HG03066 (cell line): Measurements from ENCODE around the gene IFIH1.

ENCODE experiments used
- ATAC-seq: cut with Tn5 transposase; IDR thresholded peaks from one replicate; pipeline ENCODE4 v1.9.1; 2021; ENCODE audit warnings: low read depth; ENCODE audit not compliant: unreplicated experiment

IFIH1 gene

DNA sequence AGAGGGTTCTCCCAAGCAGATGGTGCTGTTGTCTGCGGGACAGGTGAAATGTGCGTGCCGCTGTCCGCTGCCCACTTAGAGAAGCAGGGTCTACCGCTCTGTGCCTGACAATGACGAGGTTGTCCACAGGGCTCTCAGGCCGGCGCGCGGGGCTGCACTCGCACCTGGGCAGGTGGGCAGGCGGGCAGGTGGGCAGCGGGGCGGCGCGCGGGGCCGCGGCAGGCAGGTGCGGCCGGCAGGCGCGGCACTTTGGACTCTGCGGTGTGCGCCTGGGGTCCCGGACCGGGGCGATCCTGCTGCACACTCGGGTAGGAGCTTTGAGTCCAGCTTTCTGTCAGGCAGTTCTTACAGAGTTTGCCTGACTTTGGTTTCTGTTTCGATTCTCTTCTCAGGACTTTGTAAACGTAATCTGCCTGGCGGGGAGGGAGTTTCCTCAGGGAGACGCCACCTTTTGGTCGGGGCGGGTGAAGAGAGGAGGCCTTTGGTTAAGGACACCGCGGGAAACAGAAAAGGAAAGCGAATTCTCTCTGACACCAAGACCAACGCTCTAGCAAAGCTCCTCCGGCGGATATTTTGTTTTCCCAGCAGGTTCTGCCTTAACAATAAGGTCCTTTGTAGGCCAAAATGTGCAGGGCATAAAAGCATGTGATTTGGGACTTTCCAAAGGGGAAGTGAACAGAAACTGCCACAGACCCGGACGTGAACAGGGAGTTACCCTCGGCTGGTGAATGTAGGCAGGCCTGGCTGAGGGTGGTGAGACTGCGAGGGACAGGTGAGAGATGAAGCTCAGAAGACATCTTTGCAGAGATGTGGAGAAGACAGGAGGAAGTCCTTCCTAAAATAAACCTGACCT lies at the start of gene IFIH1:
Gene IFIH1 (minus strand): TSS at position 357 of the 853 bp plus-strand sequence. CDS start 377 bp downstream, outside the sequence.
- ATAC-seq = peak; percentile 75

DNA sequence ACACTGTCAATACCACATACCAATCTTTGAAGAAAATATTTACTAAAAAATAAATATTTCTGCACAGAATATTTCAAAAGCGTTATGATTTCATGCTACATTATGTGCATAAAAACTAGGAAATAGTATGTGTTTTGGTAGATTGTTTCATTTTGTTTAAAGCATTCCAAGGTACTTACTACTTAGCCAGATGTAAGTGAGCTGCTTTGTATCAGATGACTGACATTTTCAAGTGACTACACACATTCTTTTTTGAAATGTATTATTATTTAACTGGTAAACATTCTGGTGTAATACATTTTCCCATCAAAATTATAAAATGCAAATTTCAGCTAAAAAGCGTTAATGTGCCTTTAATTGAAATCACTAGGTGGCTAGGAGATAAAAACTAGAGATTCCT lies 46.9 kb upstream of the IFIH1 start:
- no peak for ATAC-seq

DNA sequence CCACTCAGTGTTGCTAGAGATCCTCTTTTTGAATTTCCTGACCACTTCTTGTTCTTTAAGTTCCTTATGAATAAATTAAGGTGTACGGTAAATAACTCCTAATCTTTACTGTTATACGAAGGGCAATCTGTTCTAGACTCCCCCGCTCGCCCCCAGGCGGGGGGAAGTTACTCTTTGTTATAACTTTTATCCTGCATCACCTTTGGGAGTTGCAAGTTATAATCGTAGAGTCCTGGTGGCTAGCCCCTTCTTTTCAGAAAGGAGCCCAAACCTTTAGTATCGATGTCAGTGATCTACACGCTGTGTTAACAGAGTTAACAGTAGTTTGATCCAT lies 26.1 kb upstream of the IFIH1 start:
- ATAC-seq = no peak

- ATAC-seq = peak; percentile 99
Measured at GRCh38 chr2:162343824-162344616, 25.5 kb upstream of the IFIH1 start, which contains the start of gene GCA. GCA (plus strand) TSS chr2:162344132; CDS start chr2:162344249, 117 bp downstream.

DNA sequence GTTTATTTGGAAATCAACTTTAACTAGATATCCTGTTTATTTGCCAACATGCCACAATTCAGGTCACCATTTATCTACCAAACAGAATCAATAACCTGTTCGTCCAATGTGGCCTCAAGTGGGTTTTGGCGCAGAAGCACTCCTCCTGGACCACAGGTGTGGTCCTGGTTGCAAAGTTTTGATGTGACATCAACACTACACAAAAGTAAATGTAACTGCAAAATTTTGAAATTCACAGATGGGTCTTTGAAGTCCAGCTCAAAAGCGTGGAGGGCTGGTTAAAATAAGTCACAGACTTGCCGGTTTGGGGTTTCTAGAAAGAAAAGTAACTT lies 25.0 kb upstream of the IFIH1 start:
- no peak for ATAC-seq

- ATAC-seq = no peak
Measured at GRCh38 chr2:162342841-162343240, 24.4 kb upstream of the IFIH1 start.

DNA sequence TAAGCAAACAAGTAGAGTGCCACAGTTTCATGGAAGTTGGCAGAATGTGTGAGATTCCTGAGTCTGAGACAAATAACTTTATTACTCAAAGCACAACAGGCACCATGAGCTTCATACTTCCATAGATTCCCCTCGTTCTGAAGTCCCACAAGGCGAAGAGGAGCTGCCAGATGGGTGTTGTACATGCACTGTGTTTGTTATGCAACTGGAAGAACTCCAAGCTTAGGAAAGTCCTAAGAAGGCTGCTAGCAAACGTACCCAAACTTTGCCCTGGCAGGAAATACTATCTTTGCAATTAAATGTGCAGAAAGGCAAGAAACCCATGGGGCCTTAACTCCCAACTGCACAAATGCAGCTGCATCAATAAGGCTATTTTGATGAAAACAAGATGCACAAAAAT lies 23.8 kb upstream of the IFIH1 start:
- no peak for ATAC-seq

GRCh38 chr2:162340822-162341221 lies 22.3 kb upstream of the IFIH1 start:
- ATAC-seq = no peak

- no peak for ATAC-seq
Measured at GRCh38 chr2:162337868-162338267, 19.4 kb upstream of the IFIH1 start.

DNA sequence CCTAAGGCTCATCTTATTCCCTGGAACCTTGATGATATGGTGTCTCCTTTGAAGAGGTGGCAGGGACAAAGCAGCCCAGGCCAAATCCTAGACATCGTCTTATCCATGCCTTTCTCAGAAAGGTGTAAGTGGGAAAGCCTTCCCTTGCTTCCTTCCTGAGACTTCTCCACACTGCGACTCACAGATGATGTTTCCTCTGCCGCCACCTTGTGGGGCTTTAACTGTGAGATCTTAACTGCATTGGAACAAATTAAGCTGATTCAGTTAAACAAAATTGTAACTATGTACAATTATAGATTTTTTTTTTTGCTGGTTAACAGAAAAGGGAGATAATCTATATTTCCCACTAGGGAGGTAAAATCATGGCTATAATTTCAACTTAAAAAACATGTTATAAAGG lies 15.5 kb upstream of the IFIH1 start:
- ATAC-seq = peak; percentile 63

- ATAC-seq = no peak
Measured at GRCh38 chr2:162330881-162331280, 12.4 kb upstream of the IFIH1 start.

GRCh38 chr2:162328424-162329157 lies 10.1 kb upstream of the IFIH1 start:
- peak; percentile 93 for ATAC-seq

GRCh38 chr2:162327806-162328205 lies 9.3 kb upstream of the IFIH1 start:
- ATAC-seq = no peak

DNA sequence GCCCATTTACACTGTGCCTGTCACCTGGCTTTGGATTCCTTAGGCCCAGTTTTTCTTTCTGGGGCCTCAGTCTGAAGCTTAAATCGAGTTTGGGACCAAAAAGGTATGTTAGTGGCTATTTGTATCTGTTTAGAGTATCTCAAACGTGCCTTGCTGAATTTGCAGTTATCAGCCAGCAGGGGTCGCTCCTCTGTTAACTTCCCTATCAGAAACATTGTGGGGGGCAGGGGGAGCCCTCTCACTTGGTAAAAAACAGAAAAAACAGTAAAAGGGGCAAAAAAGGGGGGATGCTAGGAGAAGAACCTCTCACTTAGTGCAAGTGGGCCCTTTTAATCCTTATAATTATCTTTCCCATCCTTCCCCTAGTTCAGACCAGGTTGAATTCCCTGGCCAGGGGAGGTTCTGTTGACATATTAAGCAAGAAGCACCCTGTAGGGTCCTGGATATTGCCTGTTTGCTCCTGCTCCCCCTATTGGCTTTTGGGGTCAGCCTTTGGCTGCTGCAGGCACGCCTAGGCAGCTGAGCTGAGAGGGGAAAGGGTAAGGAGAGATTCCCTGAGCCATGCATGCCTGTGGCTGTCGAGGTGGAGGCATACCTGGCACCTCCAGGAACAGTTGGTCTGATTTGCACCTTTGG lies 8.8 kb upstream of the IFIH1 start:
- ATAC-seq = no peak

DNA sequence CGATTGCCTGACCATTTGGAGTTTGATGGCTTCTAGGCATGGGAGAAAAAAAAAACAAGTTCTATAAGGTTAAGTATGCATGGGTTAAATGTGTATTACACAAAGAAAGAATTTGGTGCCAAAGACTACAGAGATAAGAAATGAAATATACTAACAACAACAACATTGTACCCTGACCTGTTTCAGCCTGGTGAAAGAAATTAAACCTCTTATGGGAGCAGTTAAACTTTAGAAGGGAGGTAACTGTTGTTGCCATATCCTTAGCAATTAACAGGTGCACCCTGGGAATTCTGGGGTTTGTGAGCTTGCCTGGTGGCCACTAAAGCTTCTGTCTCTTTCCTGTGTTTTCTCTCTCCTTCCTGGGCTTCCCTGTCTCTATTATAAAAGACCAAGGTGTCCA lies 6.5 kb upstream of the IFIH1 start:
- ATAC-seq = no peak

DNA sequence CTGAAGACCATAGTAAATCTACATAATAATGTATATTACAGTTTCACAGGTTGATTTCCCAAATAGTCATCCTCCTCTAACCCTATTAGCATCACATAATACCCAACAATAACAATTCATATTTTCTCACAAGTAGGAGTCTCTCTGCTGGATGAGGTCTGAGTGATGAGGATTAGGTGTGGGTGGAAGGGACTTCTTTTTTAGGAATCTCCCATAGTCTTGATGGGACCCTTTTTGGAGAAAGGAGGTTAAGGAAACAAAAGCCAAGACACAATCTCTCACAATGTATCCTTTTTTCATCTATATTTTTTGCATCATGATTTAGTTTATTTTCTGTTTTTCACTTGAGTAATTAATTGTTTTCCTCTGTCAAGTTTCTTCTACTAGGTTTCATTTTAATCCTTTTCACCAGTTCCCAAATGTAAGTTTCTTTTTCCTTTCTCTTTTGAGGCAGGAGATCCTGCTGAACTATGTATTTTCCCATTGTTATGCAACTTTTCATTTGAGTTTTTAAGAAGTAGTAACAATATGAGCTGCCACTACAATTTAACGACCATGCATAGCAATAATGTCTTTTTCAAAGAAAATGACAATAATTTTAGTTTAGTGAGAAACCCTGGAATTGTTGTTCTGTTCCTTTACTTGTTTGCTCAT lies 2.5 kb upstream of the IFIH1 start:
- ATAC-seq = no peak

DNA sequence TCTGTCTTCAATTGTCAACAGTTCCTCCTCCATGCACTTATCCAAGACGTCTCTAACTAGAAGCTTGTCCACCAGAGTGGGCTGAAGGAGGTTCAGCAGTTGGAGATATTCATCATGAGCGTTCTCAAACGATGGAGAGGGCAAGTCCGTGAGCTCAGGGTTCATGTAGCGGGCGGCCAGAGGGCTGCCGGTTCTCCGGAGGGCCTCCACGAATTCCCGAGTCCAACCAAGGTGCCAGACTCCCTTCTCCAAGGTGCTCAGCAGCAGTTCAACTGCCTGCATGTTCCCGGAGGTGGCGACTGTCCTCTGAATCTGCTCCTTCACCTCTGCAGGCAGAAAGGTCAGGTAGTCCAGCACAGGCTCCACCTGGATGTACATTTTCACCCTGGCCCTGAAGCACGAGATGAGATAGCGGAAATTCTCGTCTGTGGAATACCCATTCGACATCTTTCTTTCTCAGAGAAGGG lies 590 bp downstream of the IFIH1 start:
- ATAC-seq = peak; percentile 10

- ATAC-seq = no peak
Measured at GRCh38 chr2:162317058-162317742, 1.3 kb downstream of the IFIH1 start.

- no peak for ATAC-seq
Measured at GRCh38 chr2:162316590-162316989, 1.9 kb downstream of the IFIH1 start.

DNA sequence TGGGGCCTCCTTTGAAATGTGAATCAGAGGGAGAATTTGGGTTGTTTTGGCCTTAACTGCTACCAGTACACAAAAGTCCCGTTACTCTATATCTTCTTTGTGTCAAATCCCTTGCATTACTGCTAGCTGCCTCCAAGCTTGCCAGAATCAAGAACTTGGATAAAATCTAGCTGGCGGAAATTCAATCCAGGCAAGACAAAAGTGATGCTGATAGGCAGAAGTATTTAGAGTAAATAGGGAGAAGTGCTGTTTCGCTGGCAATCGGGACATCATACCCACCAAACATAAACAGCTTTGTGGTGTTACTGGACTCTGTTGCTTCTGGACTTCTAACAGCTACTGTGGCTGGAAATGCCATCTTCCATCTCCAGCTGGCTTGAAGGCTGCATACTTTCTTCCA lies 2.5 kb downstream of the IFIH1 start:
- ATAC-seq = no peak
